ENCODE data around the gene NAXD.

- no peak for TF ChIP-seq CEBPB (IDR thresholded peaks at IDR 0.05; ENCODE audit: low read depth)
- no peak for TF ChIP-seq CTCF (IDR thresholded peaks at IDR 0.05 in 2 of 3, conservative IDR thresholded peaks at IDR 0.05 in 1 of 3; ENCODE audit: borderline replicate concordance in 1 of 3, insufficient read depth in 1 of 3, low read depth in 2 of 3, low read length in 2 of 3)
- TF ChIP-seq RAD21 (IDR thresholded peaks at IDR 0.05; ENCODE audit: low read depth), result no peak
- TF ChIP-seq POLR2A (IDR thresholded peaks at IDR 0.05; ENCODE audit: borderline replicate concordance, extremely low read depth, insufficient read depth, insufficient read length), result no peak
- no peak for TF ChIP-seq REST (IDR thresholded peaks at IDR 0.05; ENCODE audit: low read depth)
- TF ChIP-seq ZBTB33 (IDR thresholded peaks at IDR 0.05; ENCODE audit: extremely low read depth, insufficient replicate concordance, low read length), result no peak
- TF ChIP-seq POLR2AphosphoS5 (IDR thresholded peaks at IDR 0.05; ENCODE audit: low read depth, low read length), result no peak
- TF ChIP-seq SRF (IDR thresholded peaks at IDR 0.05; ENCODE audit: low read depth), result no peak
- no peak for TF ChIP-seq EZH2 (IDR thresholded peaks at IDR 0.05)
- TF ChIP-seq JUND (IDR thresholded peaks at IDR 0.05), result no peak
- TF ChIP-seq YY1 (IDR thresholded peaks at IDR 0.05; ENCODE audit: extremely low read depth, insufficient replicate concordance, low read depth, low read length), result no peak
- TF ChIP-seq SIN3A (IDR thresholded peaks at IDR 0.05; ENCODE audit: low read depth), result no peak
- TF ChIP-seq TCF7L2 (IDR thresholded peaks at IDR 0.05; ENCODE audit: borderline replicate concordance, extremely low read depth, insufficient read depth, insufficient read length), result no peak
- no peak for TF ChIP-seq ZFX (IDR thresholded peaks at IDR 0.05)
These were observed 24.6 kb downstream of the NAXD start for GRCh38 chr13:110639935-110640334.

Data from HCT116 (cell line).